ENCODE measurements around the gene SFRP5.
A peak's percentile ranks its signal among the peaks of the same experiment; 100 is the strongest.

SFRP5 gene

DNA sequence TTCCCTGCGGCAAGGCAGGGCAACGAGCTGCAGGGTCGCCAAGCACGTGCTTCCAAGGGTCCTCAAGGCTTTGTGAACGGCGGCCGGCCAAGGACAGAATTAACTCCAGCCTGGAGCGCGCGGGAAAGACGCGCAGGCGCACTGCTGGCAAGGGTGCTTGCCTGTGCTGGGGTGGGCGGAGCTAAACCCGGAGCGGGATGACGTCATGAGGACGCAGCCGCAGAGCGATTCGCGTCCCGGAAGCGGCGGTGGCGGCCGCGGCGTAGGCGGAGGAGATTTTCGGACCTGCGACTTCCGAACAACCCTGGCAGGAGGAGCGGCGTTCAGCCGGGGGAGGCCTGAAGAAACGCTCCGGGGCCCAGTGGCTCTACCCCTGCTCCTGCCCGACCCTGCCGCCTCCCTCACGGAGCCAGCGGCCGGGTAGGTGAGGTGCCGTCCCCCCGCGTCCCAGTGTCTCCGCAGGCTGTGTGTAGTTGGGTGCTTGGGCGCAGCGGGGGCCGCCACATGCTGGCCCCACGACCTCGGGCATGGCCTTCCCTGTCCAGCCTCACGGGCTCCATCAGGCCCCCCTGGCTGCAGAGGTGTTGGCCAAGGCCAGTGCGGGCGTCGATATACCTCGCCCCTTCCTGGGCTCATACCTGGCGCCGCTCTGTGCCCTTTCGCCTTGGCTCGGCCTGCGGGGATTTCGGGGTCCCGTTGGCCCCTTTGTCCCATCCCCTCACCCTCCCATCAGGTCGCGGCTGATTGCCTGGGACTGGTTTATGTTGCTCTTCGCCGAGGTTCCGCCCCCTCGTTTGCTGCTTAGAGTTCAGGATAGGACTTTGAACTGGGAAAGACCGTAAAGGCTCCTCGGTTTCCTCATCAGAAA lies 34.7 kb downstream of the SFRP5 start, which contains the start of gene ZFYVE27:
ZFYVE27 (plus strand) TSS at position 227 of the 868 bp plus-strand sequence. CDS start 1,350 bp downstream, outside the sequence.
- peak; percentile 91 for DNase-seq (ENCODE audit: low read depth)

GRCh38 chr10:97736403-97736901 lies 35.3 kb downstream of the SFRP5 start:
- DNase-seq (ENCODE audit: low read depth), result no peak

DNA sequence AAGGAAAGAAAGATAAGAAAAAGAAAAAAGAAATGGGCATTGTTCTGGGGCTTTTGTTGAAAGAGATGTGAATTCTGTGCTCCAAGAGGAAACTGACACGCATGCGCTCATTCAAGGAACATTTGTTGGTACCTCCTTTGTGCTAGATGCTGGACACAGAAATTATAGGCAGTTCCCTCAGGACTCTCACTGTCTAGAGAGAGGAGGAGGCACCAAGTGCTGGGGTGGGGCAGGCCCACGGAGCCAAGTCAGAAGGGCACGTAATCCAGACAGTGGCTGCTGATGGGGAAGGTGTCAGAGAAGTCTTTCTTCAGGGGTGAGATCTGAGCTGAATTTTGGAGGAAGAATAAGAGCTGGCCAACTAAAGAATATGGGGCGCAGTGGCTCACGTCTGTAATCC lies 37.8 kb downstream of the SFRP5 start:
- no peak for DNase-seq (ENCODE audit: low read depth)

DNA sequence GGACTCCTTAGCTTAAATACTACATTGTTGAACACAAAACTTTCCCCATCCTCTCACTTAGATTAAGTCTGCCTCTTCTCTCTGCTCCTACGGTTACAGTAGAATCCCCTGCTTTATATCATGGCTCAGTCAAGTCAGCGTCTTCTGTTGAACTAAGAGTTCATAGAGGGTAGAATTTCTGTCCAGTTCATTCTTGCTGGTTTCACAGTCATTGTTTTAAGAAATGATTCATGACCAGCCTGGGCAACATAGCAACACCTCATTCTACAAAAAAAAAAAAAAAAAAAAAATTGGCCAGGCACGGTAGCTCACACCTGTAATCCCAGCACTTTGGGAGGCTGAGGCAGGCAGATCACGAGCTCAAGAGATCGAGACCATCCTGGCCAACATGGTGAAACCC lies 38.5 kb downstream of the SFRP5 start:
- DNase-seq (ENCODE audit: low read depth), result no peak

DNA sequence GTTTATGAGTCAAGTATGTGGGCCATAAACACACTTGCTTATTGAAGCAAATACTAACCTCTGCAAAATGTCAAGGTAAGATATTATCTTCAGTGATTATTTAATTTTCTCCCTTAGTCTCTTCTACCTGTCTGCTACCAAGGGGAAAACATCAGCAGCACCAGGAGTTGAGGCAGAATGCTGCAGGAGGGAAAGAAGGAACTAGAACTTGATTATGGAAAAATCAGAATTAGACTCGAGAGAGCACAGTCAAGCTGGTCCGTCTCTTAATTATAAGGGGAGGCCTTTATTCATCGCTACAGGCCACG lies 39.8 kb downstream of the SFRP5 start:
- no peak for DNase-seq (ENCODE audit: low read depth)

DNA sequence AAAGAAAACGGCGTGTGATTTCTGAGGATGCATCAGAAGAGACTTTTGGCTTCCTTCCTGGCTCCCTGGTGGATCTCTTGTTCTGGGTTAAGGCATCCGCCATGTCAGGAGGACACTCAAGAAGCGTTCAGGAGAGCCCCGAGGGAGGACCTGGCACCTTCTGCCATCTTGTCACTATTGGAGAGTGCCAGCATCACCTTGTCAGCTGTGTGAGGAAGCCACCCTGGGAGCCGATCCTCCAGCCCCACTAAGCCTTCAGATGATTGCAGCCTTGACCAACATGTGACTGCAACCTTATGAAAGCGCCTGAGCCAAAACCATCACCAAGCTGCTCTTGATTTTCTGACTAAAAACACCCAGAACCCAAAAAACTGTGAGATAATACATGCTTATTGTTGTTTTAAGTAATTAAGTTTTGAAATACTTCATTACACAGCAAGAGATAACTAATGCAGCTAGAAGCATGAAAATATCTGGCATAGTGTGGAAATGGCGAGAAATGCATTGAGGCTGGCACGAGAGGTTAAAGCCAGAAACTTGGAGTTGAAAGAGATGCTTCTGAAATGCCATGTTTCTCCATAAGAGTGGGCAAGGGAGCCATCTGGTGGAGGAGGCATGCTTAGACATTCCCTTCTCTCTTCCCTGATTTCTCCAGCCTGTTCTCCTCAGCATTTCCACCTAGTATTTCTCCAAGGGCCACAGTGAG lies 40.3 kb downstream of the SFRP5 start:
- DNase-seq (ENCODE audit: low read depth), result peak; percentile 16

DNA sequence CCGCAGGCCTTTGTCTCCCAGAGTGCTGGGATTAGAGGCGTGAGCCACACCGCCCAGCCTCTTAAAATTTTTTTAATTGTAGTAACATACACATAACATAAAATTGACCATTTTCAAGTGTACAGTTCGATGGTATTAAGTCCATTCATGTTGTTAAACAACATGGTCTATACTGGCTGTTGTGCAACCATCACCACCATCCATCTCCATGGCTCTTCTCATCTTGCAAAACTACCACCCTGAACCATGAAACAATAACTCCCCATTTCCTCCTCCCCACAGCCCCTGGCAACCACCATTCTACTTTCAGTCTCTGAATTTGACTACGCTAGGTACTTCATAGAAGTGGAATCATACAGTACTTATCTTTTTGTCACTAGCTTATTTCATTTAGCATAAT lies 42.8 kb downstream of the SFRP5 start:
- no peak for DNase-seq (ENCODE audit: low read depth)

DNA sequence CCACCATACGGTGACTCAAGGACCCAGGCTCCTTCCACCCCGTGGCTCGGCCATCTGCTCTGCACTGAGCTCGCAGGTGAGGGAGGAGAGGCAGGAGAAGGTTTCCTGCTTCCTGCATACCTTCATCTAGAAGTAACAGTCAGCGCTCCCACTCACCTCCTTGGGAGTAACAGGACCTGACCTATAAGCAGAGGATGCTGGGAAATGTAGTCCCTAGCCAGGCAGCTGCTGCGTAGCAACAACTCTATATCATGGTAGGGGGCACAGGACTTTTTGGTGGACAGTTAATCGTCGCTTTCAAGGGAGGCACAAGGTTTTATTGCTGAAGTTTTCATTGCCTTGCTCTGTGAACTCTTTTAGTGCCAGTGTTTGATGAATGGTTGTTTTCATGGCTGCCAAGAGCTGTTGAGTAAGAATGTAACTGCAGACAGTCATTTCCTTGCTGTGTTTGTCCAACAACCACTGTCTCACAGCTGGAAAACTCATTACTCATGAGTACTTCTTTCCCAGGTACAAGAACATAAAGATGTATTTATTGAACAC lies 45.1 kb downstream of the SFRP5 start:
- DNase-seq (ENCODE audit: low read depth), result no peak

DNA sequence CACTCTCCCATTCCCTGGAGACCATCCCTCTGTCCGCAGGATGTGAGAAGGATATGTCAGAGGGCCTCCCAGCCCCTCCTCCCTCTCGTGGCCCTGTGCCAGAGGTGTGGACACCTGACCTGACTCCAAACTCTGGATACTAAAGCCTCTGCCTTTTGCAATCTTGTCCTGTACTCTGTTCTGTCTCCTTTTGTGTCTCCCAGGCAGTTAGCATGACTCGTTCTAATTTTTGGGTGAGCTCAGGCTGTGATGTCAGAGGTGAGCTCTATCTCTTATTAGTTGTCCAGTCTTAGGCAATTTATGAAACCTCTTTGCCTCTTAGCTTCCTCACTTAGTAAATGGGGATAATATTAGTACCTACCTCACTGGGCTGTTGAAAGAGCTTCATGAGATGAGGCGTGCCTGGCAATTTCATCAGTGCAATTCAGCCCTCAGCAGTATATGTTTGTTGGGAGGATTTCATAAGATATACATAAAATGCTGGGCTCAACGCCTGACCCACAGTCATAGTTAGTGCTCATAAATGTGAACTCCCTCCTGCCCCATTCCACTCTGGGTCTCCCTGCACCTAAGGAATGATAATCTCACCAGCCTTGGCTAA lies 47.4 kb downstream of the SFRP5 start:
- no peak for DNase-seq (ENCODE audit: low read depth)

DNA sequence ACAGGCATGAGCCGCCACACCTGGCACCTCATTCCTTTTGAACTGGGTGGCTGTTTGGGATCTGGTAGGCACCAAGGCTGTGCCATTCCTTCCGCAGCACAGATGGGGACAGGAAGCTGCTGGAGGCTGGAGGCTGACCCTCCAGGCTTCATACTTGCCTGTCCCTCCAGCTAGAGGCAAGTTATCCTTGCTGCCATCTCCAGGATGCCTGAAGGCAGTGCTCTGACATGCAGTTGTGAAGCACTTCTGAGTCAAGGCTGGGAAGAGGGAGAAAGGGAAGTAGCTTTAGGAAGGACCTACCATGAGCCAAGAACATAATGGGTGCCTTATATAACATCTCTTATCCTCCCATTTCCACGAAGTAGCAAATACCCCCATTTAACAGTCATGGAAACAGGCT lies 48.8 kb downstream of the SFRP5 start:
- DNase-seq (ENCODE audit: low read depth), result no peak

DNA sequence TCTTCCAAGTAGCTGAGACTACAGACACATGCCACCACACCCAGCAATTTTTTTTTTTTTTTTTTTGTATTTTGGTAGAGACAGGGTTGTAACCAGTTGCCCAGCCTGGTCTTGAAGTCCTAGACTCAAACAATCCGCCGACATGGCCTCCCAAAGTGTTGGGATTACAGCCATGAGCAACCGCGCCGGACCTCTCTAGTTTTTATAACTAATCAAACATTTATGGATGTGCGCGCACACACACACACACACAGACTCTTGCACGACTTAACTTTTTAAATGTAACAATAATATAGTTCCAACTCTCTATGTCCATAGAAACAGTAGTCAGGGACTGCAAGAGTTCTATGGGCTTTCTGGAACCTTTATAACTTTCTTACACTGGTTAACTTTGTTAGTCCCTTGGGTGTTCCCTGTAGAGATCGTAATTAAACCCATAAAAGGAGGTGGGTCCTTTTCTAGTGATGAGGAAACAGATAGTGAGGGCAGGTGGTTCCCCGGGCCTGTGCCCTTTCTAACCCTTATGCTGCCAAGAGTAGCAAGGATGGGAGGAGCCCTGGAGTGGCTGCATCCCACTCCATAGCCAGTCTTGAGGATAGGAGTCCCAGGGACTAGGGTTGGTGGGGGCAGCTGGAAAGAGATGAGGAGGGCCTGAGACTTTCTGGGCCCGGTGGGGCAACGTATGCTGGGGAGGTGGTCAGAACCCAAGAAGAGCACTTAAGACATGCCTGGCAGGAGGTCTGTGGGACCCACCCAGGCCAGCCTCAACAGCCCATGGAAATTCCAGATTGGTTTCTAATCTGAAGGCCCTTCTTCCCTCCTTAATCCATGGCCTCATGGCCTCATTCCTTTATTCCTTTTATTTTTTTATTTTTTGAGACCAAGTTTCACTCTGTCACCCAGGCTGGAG lies 49.7 kb downstream of the SFRP5 start:
- no peak for DNase-seq (ENCODE audit: low read depth)

DNA sequence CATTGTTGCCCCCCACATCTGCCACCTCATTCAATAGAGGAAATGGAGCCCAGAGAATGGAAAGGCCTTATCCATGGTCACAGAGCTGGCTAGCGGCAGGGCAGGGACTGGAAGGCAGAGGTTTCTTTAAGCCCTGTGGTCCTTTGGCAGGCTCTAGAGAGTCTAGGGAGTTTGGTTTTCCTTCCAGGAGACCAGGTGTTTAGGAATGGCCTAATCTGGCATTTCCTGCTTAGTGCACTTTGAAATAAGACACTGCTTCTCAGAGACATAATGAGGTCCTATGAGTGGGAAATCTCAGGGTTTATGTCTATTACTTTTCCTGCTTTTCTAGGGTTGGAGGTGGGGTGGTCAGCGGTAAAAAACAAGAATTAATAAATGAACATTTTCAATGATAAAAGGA lies 52.2 kb downstream of the SFRP5 start:
- no peak for DNase-seq (ENCODE audit: low read depth)

- no peak for DNase-seq (ENCODE audit: low read depth)
Observed at GRCh38 chr10:97718659-97719142, 53.1 kb downstream of the SFRP5 start.

- no peak for DNase-seq (ENCODE audit: low read depth)
Observed at GRCh38 chr10:97718178-97718577, 53.6 kb downstream of the SFRP5 start.

- DNase-seq (ENCODE audit: low read depth), result no peak
Observed at GRCh38 chr10:97717627-97718026, 54.2 kb downstream of the SFRP5 start.
